ENCODE data around the gene IKZF1.
"Not testable (repeated sequence)": the region's sequence is repeated elsewhere in the genome, so short reads cannot be mapped to it uniquely, and the experiment has no call there.

Gene IKZF1

GRCh38 chr7:50331564-50332208 is 27.2 kb downstream of the IKZF1 start:
- DNase-seq (ENCODE audit: extremely low read depth in 1 of 2, low read depth in 1 of 2): no peak

- no peak for DNase-seq (ENCODE audit: extremely low read depth in 1 of 2, low read depth in 1 of 2)
Observed at GRCh38 chr7:50332241-50333165, 28.0 kb downstream of the IKZF1 start.

GRCh38 chr7:50333221-50333651 is 28.7 kb downstream of the IKZF1 start:
- DNase-seq (ENCODE audit: extremely low read depth in 1 of 2, low read depth in 1 of 2): no peak

GRCh38 chr7:50334341-50334994 is 30.0 kb downstream of the IKZF1 start:
- no peak for DNase-seq (ENCODE audit: extremely low read depth in 1 of 2, low read depth in 1 of 2)

GRCh38 chr7:50335230-50335794 is 30.8 kb downstream of the IKZF1 start:
- DNase-seq (ENCODE audit: extremely low read depth in 1 of 2, low read depth in 1 of 2): no peak

- DNase-seq (ENCODE audit: extremely low read depth in 1 of 2, low read depth in 1 of 2): peak; percentile 58 to 76
Observed at GRCh38 chr7:50335795-50336754, 31.6 kb downstream of the IKZF1 start.

- no peak for DNase-seq (ENCODE audit: extremely low read depth in 1 of 2, low read depth in 1 of 2)
Observed at GRCh38 chr7:50336894-50337703, 32.6 kb downstream of the IKZF1 start.

GRCh38 chr7:50339472-50339871 is 35.0 kb downstream of the IKZF1 start:
- DNase-seq (ENCODE audit: extremely low read depth in 1 of 2, low read depth in 1 of 2): not testable (repeated sequence)

GRCh38 chr7:50339990-50340500 is 35.5 kb downstream of the IKZF1 start:
- no peak for DNase-seq (ENCODE audit: extremely low read depth in 1 of 2, low read depth in 1 of 2)

- DNase-seq (ENCODE audit: extremely low read depth in 1 of 2, low read depth in 1 of 2): no peak
Observed at GRCh38 chr7:50341724-50342123, 37.2 kb downstream of the IKZF1 start.

- DNase-seq (ENCODE audit: extremely low read depth in 1 of 2, low read depth in 1 of 2): peak in 1 of 2 donors; percentile 38
Observed at GRCh38 chr7:50342616-50343114, 38.1 kb downstream of the IKZF1 start.

- no peak for DNase-seq (ENCODE audit: extremely low read depth in 1 of 2, low read depth in 1 of 2)
Observed at GRCh38 chr7:50346545-50347497, 42.3 kb downstream of the IKZF1 start.

GRCh38 chr7:50347693-50348092 is 43.2 kb downstream of the IKZF1 start:
- no peak for DNase-seq (ENCODE audit: extremely low read depth in 1 of 2, low read depth in 1 of 2)

GRCh38 chr7:50348469-50349162 is 44.1 kb downstream of the IKZF1 start:
- no peak for DNase-seq (ENCODE audit: extremely low read depth in 1 of 2, low read depth in 1 of 2)

- no peak for DNase-seq (ENCODE audit: extremely low read depth in 1 of 2, low read depth in 1 of 2)
Observed at GRCh38 chr7:50349399-50349798, 44.9 kb downstream of the IKZF1 start.

GRCh38 chr7:50349963-50350944 is 45.7 kb downstream of the IKZF1 start:
- peak in 1 of 2 donors; percentile 44 for DNase-seq (ENCODE audit: extremely low read depth in 1 of 2, low read depth in 1 of 2)

Data from activated CD8-positive, alpha-beta memory T cell treated with anti-CD3 and anti-CD28 coated beads for 1 hour (primary cell).